Measurements from ENCODE around the gene A3GALT2. TPM values are rescaled to one million over a fixed set of nuclear protein-coding genes. Genes with fewer than 3 reads are reported as not detected.

A3GALT2 gene
- total RNA-seq, 1 experiment from 2014 or later = not detected

DNA sequence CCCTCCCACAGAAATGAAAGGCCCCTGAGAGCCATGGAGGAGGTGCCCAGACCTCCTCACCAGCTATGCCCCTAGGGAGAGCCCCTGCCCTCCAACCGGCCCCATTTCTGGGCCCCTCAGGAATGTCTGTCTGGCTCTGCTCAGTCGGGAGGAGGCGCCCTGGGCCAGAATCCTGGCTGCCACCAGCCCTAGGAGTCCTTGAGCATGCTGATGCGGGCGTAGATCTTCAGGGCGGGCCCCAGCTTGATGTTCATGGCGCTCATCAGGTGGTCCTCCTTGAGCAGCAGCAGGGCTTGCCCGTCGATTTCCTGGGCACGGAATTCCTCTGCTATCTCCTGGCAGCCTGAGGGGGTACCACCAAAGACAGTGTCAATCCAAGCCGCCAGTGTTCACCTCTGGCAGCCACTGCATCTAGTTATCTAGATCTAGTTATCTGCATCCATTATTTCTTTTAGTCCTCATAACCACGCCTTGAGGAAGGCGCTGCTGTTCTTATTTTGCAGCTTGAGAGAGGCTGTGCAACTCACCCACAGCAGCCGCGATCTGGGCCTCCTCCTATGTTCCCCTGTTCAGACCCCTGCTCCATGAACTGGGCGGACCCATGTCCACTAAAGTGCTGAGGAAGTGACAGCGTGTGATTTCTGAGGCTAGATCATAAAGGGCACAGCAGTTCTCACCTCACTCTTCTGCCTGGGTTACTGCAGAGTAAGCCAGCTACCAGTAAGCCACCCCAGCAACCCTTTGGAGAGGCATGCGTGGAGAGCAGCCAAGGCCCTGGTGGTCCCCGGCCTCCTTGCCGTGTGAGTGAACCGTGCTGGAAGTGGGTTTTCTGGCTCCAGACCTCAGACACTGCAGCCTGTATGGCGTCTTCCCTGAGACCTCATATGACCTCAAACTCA is 4.0 kb upstream of the A3GALT2 start:
- no peak overlapping the region for H2AK5ac ChIP-seq (ENCODE audit: insufficient read length, low read length)
- H3K79me1 ChIP-seq (ENCODE audit: insufficient read depth, low read depth, low read length, poor library complexity, severe bottlenecking) = no peaks in the 10 kb centered on the region
- H2AFZ ChIP-seq (ENCODE audit: low read length) = no peak overlapping the region
- H3K56ac ChIP-seq (ENCODE audit: insufficient read length, low read depth, low read length) = no peak overlapping the region
- H3K36me3 Mint-ChIP-seq (ENCODE audit: insufficient read depth in 1 of 3, low read depth in 3 of 3) = peaks cover 7 to 45% (median 12%) of the 10 kb centered on the region in 3 experiments; a peak in 6 of 7 replicates
- H4K20me1 ChIP-seq (ENCODE audit: control insufficient read depth, insufficient read depth, insufficient read length) = no peaks in the 10 kb centered on the region
- no peak overlapping the region for H4K8ac ChIP-seq (replicated peaks; ENCODE audit: insufficient read length, low read depth, low read length)
- no peak overlapping the region for H3K9ac ChIP-seq (ENCODE audit: extremely low read depth, insufficient read length, low read length)
- H3K4ac ChIP-seq (ENCODE audit: low read depth, low read length) = no peak overlapping the region
- no peak overlapping the region; the same call in 1 of the 2 replicates for H3K14ac ChIP-seq (ENCODE audit: insufficient read depth, low read length)
- no peak overlapping the region for H3T11ph ChIP-seq (ENCODE audit: low read length)
- no peak overlapping the region for H2BK12ac ChIP-seq (ENCODE audit: insufficient read length, low read depth, low read length)
- no peak overlapping the region for H2BK5ac ChIP-seq (ENCODE audit: insufficient read length, low read length)
- H3K23ac ChIP-seq (ENCODE audit: insufficient read length, low read depth, low read length) = no peak overlapping the region
- no peaks in the 10 kb centered on the region for H3K27me3 ChIP-seq (ENCODE audit: insufficient read depth, low read length)
- H3K27ac Mint-ChIP-seq = peak overlapping the region in 1 of 3 experiments; percentile 15; a peak in 1 of 7 replicates
- H3K27ac ChIP-seq (ENCODE audit: insufficient read length, low read depth, low read length) = no peak overlapping the region
- H3K4me2 ChIP-seq (ENCODE audit: insufficient read depth, insufficient read length, low read length) = no peak overlapping the region
- peaks cover 2% of the 10 kb centered on the region; the same call in 1 of the 2 replicates for H3K27me3 Mint-ChIP-seq (ENCODE audit: low read depth)
- H3K9me3 ChIP-seq (ENCODE audit: control insufficient read depth, low read depth, low read length) = no peaks in the 10 kb centered on the region
- H2BK15ac ChIP-seq (ENCODE audit: low read depth, low read length) = no peak overlapping the region
- no peaks in the 10 kb centered on the region for H3K4me1 ChIP-seq (ENCODE audit: insufficient read depth, low read length)
- no peaks in the 10 kb centered on the region for H3K79me2 ChIP-seq (ENCODE audit: insufficient read depth, low read length)
- no peak overlapping the region for H4K5ac ChIP-seq (ENCODE audit: insufficient read length, low read depth, low read length)
- H3K4me3 Mint-ChIP-seq = no peak overlapping the region
- H3K9me3 Mint-ChIP-seq = no peaks in the 10 kb centered on the region
- TF ChIP-seq, protein P1, sequence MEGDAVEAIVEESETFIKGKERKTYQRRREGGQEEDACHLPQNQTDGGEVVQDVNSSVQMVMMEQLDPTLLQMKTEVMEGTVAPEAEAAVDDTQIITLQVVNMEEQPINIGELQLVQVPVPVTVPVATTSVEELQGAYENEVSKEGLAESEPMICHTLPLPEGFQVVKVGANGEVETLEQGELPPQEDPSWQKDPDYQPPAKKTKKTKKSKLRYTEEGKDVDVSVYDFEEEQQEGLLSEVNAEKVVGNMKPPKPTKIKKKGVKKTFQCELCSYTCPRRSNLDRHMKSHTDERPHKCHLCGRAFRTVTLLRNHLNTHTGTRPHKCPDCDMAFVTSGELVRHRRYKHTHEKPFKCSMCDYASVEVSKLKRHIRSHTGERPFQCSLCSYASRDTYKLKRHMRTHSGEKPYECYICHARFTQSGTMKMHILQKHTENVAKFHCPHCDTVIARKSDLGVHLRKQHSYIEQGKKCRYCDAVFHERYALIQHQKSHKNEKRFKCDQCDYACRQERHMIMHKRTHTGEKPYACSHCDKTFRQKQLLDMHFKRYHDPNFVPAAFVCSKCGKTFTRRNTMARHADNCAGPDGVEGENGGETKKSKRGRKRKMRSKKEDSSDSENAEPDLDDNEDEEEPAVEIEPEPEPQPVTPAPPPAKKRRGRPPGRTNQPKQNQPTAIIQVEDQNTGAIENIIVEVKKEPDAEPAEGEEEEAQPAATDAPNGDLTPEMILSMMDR (conservative IDR thresholded peaks at IDR 0.05) = no peak
- no peak overlapping the region for H4K91ac ChIP-seq (ENCODE audit: insufficient read length, low read depth, low read length)
- H2BK120ac ChIP-seq (ENCODE audit: low read depth, low read length, poor library complexity, severe bottlenecking) = no peak overlapping the region
- no CpG with 5 or more reads among the region's 22 CpGs for WGBS (ENCODE audit: extremely low coverage, insufficient read length, low lambda C conversion rate)
- peaks cover 0 to 7% of the 10 kb centered on the region in 2 experiments; a peak in 2 of 4 replicates for H3K4me1 Mint-ChIP-seq
- H3K23me2 ChIP-seq (ENCODE audit: insufficient read length, low read depth, low read length, poor library complexity, severe bottlenecking) = no peaks in the 10 kb centered on the region
- H3K18ac ChIP-seq (ENCODE audit: insufficient read length, low read depth, low read length) = no peak overlapping the region
- H2BK20ac ChIP-seq (ENCODE audit: low read depth, low read length, poor library complexity, severe bottlenecking) = no peak overlapping the region
- no peak for DNase-seq

Data from H9 (cell line).